ENCODE measurements around the gene DAB1. TPM values are rescaled to one million over a fixed set of nuclear protein-coding genes. Genes with fewer than 3 reads are reported as not detected.
A peak's percentile ranks its signal among the peaks of the same experiment; 100 is the strongest.

Gene DAB1
- total RNA-seq, 1 donor from 2014 or later: 0.20 TPM

- no peak for DNase-seq (ENCODE audit: low read depth)
These were observed 259.3 kb downstream of the DAB1 start for GRCh38 chr1:57164584-57164983.

DNA sequence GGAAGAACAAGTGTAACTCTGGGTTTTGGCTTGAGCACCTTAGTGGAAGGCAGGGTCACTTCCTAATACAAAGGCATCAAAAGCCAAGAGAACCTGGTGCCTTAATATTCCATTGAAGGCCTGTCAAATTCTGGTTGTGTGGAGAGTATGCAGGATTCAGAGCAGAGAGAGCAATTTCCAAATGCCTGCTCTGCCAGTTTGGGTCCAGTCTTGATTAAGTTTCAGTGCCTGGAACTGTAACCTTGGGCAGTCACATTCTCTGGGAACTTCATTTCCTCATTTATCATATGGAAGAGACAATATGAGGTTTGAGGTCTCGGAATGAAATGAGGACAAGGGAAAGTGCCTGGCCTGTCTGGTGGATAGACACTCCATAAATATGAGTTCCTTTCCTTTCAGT lies 260.1 kb downstream of the DAB1 start:
- DNase-seq (ENCODE audit: low read depth): no peak

DNA sequence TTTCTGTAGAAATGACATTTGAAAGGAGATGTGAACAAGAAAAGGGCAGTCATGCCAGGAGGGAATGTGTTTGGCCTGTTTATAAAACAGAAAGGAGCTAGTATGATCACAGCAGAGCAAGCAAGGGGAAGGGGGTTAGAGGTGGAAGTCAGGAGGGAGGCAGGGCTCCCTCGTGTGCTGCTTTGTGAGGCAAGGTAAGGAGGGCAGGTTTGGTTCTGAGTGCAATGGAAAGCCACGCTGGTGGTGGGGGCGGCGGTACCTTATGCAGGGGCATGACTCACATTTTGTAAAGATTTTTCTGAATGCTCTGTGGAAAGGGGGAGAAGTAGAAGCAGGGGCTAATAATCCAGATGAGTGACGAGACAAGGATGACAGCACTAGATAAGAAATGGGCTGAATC lies 260.5 kb downstream of the DAB1 start:
- DNase-seq (ENCODE audit: low read depth): no peak

DNA sequence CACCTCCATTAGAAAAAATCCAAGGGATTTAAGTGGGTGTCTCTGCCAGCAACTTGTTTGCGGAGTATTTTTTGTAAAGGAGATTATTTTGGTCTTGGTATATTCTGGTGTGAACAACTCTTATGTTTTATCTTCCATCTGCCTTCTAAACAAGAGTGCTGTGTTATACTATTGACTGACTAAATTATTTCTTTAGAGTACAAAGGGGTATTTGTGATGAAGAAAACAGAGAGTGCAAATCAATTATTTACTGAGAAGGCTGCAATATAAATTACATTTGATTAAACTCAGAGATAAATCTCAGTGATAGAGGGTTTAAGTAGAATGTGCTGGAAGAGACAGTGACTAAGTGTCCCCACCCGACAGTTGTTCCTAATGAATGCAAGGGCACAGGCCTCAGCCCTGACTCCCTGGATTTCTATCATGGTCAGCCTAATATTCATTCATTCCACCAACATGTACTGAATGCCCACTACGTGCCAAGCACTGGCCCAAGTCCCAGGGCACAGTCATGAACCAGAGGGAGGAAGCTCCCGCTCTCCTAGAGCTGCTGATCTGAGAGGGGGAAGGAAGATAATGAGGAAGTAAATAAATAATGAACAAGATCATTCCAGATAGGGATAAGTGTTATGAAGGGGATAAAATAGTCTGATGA lies 261.1 kb downstream of the DAB1 start:
- no peak for DNase-seq (ENCODE audit: low read depth)

GRCh38 chr1:57160594-57160993 lies 263.3 kb downstream of the DAB1 start:
- DNase-seq (ENCODE audit: low read depth): no peak

DNA sequence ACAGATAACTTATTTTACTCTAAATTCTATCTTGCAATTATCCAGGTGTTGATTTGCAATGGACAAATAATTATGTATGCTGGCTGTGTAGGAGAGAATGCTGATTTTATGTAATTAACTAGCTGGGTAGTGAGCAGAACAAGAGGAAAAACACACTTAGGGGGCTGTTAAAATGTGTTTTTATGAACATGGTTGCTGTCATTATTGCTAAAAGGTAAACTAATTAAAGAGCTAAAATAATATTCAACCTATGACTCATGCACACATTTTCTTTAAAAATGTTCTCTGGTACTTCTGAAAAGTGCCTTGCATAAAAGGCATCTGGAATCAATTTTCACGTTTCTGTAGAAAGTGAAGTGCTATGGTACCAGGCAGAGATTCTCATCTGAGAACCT lies 265.3 kb downstream of the DAB1 start:
- DNase-seq (ENCODE audit: low read depth): peak; percentile 6

DNA sequence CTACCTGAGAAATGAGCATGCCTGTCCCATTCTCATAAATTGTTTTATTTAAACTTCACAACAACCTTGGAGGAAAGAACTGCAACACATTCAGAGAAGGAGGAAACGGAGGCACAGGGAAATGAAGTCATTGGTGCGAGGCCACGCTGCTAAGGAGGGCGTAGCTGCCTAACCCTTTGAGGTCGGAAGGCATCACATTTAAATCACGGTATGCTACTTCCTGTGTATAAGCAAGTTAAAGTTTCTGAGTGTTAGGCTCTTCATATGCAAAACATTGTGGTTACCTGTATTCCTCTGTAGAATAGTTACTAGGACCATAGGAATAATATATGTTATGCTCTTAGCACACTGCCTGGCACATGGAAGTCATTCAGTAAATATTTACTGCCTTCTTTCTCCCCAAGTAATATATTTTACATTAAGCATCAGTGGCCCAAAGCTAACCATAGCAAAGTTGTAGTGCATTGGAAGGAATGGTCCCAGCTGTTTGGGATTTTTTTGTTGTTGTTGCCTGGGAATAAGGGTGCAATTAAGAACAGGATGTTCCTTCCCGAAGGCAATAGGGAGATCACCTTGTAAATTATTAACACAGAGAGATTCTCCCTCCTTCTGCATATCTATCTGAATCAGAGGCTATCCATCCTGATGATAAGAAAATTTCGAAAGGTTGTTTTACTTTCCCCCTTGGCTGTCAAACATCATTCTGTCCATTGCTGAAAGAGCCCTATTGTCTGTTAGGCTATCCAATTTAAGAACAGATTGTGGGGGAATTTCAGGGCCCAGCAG lies 265.8 kb downstream of the DAB1 start:
- peak; percentile 73 for DNase-seq (ENCODE audit: low read depth)

DNA sequence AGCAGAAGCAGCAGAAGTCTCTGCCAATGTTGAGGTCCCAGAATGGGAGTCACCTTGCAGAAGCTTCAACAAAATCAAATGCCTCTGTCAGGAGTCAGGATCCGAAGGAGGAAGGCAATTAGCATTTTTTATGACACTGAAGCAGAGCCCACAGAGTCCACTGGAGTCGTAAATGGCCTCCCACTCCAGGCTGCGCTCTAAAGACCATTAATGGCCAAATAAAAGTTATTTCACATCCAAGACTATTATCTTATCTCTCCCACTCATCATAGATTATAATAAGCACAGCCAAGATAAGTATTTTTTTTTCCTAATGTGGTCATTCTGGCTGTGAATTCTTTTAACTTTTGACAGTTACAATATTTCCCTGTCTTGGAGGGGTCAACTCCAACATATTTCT lies 267.0 kb downstream of the DAB1 start:
- DNase-seq (ENCODE audit: low read depth): no peak

DNA sequence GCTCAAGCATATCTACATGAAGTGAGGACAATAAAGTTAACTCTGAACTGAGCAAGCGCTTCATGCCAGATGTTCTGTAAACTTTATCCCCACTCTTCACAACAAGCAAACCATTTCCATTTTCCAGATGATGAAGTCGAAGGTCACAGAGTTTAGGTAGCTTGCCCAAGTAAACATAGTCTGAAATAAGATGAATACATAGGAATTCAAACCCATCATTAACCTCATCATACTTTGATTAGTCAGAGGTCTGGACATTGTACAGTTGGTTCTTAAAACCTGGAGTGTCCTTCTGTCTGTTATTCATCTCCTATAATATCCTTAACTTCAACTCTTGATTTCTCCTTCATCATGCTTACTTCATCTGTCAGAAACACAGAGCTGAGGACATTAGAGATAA lies 277.8 kb downstream of the DAB1 start:
- DNase-seq (ENCODE audit: low read depth): no peak

GRCh38 chr1:57142999-57143398 lies 280.9 kb downstream of the DAB1 start:
- no peak for DNase-seq (ENCODE audit: low read depth)

- DNase-seq (ENCODE audit: low read depth): no peak
These were observed 281.7 kb downstream of the DAB1 start for GRCh38 chr1:57142169-57142568.

- DNase-seq (ENCODE audit: low read depth): no peak
These were observed 285.3 kb downstream of the DAB1 start for GRCh38 chr1:57138432-57139078.

- DNase-seq (ENCODE audit: low read depth): no peak
These were observed 285.9 kb downstream of the DAB1 start for GRCh38 chr1:57137980-57138379.

DNA sequence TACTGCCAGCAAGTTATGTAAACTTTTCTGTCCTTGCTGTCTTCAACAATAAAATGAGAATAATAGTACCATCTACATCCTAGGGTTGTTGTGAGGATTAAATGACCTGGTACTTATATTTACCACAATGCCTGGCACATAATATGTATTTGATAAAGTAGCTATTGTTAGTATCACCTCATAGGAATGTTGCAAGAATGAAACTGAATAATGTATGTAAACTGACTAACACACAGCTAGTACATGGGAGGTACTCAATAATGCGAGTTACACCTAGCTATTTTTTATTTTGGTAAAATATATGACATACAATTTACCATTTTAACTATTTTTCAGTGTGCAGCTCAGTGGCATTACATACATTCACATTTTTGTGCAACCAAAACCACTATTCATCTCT lies 289.1 kb downstream of the DAB1 start:
- no peak for DNase-seq (ENCODE audit: low read depth)

DNA sequence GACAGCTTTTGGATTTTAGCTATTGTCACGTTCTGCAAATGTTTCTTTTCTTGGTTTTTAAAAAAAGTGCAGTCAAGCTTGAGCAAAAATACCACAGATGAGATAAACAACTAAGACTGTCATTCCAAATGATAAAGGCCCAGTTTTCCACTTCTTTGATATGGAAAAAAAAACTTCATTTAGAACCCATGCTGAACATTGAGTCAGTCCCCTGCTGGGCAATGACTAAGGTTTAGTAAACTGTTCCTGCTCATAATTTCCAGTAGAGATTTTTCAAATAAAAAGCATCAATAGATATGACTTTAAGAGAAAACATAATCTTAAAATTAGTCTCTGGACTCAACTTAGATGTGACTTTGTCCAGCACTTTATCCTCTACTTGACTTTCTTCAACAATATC lies 290.2 kb downstream of the DAB1 start:
- no peak for DNase-seq (ENCODE audit: low read depth)

DNA sequence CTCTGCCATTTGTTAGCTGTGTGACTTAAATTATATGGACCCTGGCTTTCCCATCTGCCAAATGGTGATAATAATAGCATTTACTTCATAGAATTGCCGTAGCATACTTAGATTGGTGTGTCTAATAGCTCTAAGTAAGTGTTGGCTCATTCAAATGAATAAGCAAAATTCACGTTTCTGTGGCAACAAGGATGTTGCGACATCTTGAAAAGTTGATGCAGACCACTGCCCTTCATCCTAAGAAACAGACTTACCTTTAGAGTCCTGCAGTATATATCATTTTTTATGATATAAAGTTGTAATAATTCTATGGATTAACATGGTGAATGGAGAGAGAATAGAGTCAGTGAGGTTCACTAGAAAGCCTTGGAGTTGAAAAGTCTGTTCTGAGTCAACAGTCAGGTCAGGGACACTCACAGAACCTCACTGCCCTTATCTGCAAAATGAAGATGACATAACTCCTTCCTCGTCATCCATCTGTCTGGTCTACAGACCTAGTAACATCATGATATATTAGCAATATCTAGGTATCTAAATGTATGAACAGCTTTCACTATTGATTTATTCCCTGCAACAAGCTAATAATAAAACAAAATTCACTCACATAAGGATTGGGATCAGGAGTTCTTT lies 290.8 kb downstream of the DAB1 start:
- DNase-seq (ENCODE audit: low read depth): no peak

GRCh38 chr1:57131701-57132394 lies 292.0 kb downstream of the DAB1 start:
- no peak for DNase-seq (ENCODE audit: low read depth)

GRCh38 chr1:57131257-57131656 lies 292.6 kb downstream of the DAB1 start:
- DNase-seq (ENCODE audit: low read depth): no peak

DNA sequence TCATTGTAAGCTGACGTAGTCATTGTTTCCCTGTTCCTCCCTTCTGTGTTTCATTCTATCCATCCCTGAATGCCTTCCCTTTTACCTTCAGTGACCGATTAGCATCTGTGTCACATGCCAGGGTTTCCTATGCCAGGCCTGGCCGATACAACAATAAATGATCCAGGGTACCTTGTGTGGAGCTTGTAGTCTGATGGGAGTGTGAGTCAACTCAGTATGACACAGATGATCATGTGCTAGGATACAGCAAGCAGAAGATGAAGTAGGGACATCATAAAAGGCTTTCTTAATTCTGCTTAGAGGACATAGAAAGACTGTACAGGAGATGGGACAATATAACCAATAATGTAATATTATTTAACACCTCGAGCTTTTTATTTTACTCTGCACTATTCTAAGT lies 294.0 kb downstream of the DAB1 start:
- DNase-seq (ENCODE audit: low read depth): no peak

GRCh38 chr1:57127976-57128375 lies 295.9 kb downstream of the DAB1 start:
- no peak for DNase-seq (ENCODE audit: low read depth)

DNA sequence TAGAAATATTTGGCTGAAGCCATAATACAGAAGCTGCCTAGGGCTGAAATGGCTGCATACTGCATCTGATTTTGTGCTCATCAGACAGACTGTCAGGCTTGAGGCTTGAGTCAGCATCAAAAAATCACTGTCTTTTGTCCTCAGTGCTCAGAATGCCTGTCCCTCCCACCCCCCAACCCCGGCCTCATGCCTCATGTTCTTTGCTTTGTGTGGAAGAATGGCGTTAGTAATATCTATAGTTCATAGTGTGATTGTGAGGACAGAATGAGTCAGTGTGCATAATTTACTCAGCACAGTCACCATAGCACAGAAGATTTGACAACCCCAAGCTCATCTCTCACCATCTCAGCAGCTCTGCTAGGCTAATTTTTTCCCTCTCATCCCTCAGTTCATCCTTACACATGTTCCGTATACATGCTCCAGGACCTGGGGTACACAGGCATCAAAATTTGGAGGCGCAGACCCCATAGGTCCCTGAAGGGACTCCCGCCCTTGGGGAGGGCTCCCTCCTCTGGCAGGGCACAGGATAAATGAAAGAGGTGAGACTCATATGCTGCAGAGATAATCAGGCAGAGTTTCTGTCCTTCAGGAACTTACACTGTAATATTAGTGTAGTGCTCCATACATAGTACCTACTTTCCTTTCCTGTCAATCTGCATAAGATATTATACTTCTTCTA lies 299.0 kb downstream of the DAB1 start:
- no peak for DNase-seq (ENCODE audit: low read depth)
